Sigmoid colon (tissue), 7 donors: ENCODE measurements around the gene TNIP3. TPM values are rescaled to one million over a fixed set of nuclear protein-coding genes. Genes with fewer than 3 reads are reported as not detected.
"Not testable (repeated sequence)": the region's sequence is repeated elsewhere in the genome, so short reads cannot be mapped to it uniquely, and the experiment has no call there.

Experiments used
- DNase-seq: peaks from one replicate; pipeline ENCODE4 v3.0.0-alpha.2; 2019
- H3K27ac ChIP-seq, 4 donors: fragments of 200-600 bp; sonication (generic); one replicate each; pipeline ENCODE4 v1.5.1; 2016 to 2019; ENCODE audit warnings: mild to moderate bottlenecking in 1 of 4
- H3K27me3 ChIP-seq, 3 donors: fragments of 200-600 bp; sonication (generic); one replicate each; pipeline ENCODE4 v1.5.1; 2019; ENCODE audit warnings: mild to moderate bottlenecking in 1 of 3
- H3K36me3 ChIP-seq, 4 donors: fragments of 200-600 bp; sonication (generic); one replicate each; pipeline ENCODE4 v1.5.1; 2016 to 2019
- H3K4me1 ChIP-seq, 4 donors: fragments of 200-600 bp; sonication (generic); one replicate each; pipeline ENCODE4 v1.5.1; 2017 to 2019
- H3K4me3 ChIP-seq, 4 donors: fragments of 200-600 bp; sonication (generic); one replicate each; pipeline ENCODE4 v1.5.1; 2017 to 2019; ENCODE audit warnings: mild to moderate bottlenecking in 2 of 4, moderate library complexity in 1 of 4
- H3K9me3 ChIP-seq, 4 donors: fragments of 200-600 bp in 3 of 4; sonication (generic) in 3 of 4; one replicate each; pipeline versions ENCODE4 v1.5.1 to v1.6.1; 2013 to 2019
- CTCF ChIP-seq, 4 experiments: fragments of 450-650 bp in 3 of 4; fragments of 200-600 bp in 1 of 4; IDR thresholded peaks; one replicate each; pipeline ENCODE4 v1.5.1; 2016 to 2019; ENCODE audit warnings: antibody characterized with exemption in 4 of 4, mild to moderate bottlenecking in 3 of 4, moderate library complexity in 2 of 4
- EP300 ChIP-seq, 4 donors: sonication (generic); formaldehyde crosslinking; IDR thresholded peaks; one replicate each; pipeline ENCODE4 v1.6.1; 2017; ENCODE audit warnings: antibody characterized with exemption in 4 of 4
- POLR2A ChIP-seq, 2 donors: fragments of 450-650 bp; IDR thresholded peaks; one replicate each; pipeline ENCODE4 v1.6.1; 2016; ENCODE audit warnings: antibody characterized with exemption in 2 of 2, mild to moderate bottlenecking in 2 of 2, moderate library complexity in 2 of 2
- POLR2AphosphoS5 ChIP-seq, 4 donors: sonication (generic); formaldehyde crosslinking; IDR thresholded peaks; one replicate each; pipeline ENCODE4 v1.6.1; 2017; ENCODE audit warnings: antibody characterized with exemption in 4 of 4
- WGBS, 2 donors: extraction: QIAGEN DNeasy Blood & Tissue Kit; methylation state at CpG; one replicate each; pipeline ENCODE4 v1.1.7; 2013; 5-methylcytosine and 5-hydroxymethylcytosine counted together
- intact Hi-C: fragments of 100-400 bp; cut with DNase I; formaldehyde crosslinking; loops from one replicate; pipeline ENCODE4 v1.15.1; 2023
- polyA plus RNA-seq, 3 donors: library from polyadenylated mRNA; stranded (reverse); fragments of 200-250 nt; gene quantifications; one replicate each; pipeline ENCODE4 v1.2.3, GENCODE V29; 2013
- total RNA-seq, 4 donors: library from RNA; depleted of rRNA; stranded (reverse); fragments of >200 nt; gene quantifications; one replicate each; pipeline ENCODE4 v1.1.0, GENCODE V29; 2016
- donor health status: healthy with polysubstance abuse.
- donor health status: Bipolar disorder and iron deficiency.
- donor health status: healthy.

Gene TNIP3
- total RNA-seq (under 1 TPM in 1 of 4 donors, not detected in 3; 0.49 TPM), polyA plus RNA-seq (10 to 100 TPM in 1 of 3 donors, 1 to 10 TPM in 1, not detected in 1; 3.0 to 18.1 TPM)

- WGBS, 2 donors = 25 to 64% methylated on average over 4 of the region's 4 CpGs
These were observed at the start of gene TNIP3 for GRCh38 chr4:121164291-121164690. TSS of gene TNIP3 (minus strand) at chr4:121164321. CDS start at chr4:121164125, 196 bp downstream.

GRCh38 chr4:121212806-121213205 is 48.7 kb upstream of the TNIP3 start:
- 59 to 63% methylated on average over 2 of the region's 2 CpGs for WGBS, 2 donors
- H3K27me3 ChIP-seq = no peaks in the 10 kb centered on the region
- TF ChIP-seq POLR2A (IDR thresholded peaks at IDR 0.05) (no peak), POLR2AphosphoS5 (IDR thresholded peaks at IDR 0.05) (no peak), EP300 (IDR thresholded peaks at IDR 0.05) (no peak), CTCF (IDR thresholded peaks at IDR 0.05) (no peak)

More at GRCh38 chr4:121164291-121164690, at the start of gene TNIP3:
- Histone ChIP-seq H3K4me1 (no peaks in the 10 kb centered on the region), H3K4me3 (no peak within 1 kb of the TSS), H3K27me3 (no peaks in the 10 kb centered on the region), H3K27ac (no peak within 1 kb of the TSS), H3K36me3 (no peaks in the 10 kb centered on the region), H3K9me3 (no peaks in the 10 kb centered on the region)
- intact Hi-C loops = no loop called here
- no peak for TF ChIP-seq POLR2A (IDR thresholded peaks at IDR 0.05)
- TF ChIP-seq CTCF (IDR thresholded peaks at IDR 0.05) = no peak
- TF ChIP-seq EP300 (IDR thresholded peaks at IDR 0.05) = no peak
- no peak for TF ChIP-seq POLR2AphosphoS5 (IDR thresholded peaks at IDR 0.05)
- no peak for DNase-seq

GRCh38 chr4:121209171-121209570 is 45.0 kb upstream of the TNIP3 start:
- no peaks in the 10 kb centered on the region for H3K4me1 ChIP-seq
- no peaks in the 10 kb centered on the region for H3K36me3 ChIP-seq
- no peaks in the 10 kb centered on the region for H3K27me3 ChIP-seq
- intact Hi-C loops = no loop called here
- 91 to 98% methylated on average over 1 of the region's 1 CpG for WGBS, 2 donors
- no peaks in the 10 kb centered on the region for H3K9me3 ChIP-seq
- H3K27ac ChIP-seq = no peak overlapping the region
- no peak overlapping the region for H3K4me3 ChIP-seq
- TF ChIP-seq EP300 (IDR thresholded peaks at IDR 0.05) = no peak
- TF ChIP-seq CTCF (IDR thresholded peaks at IDR 0.05) = no peak
- TF ChIP-seq POLR2AphosphoS5 (IDR thresholded peaks at IDR 0.05) = no peak
- no peak for TF ChIP-seq POLR2A (IDR thresholded peaks at IDR 0.05)
- no peak for DNase-seq

More at GRCh38 chr4:121212806-121213205, 48.7 kb upstream of the TNIP3 start:
- intact Hi-C loops = no loop called here
- Histone ChIP-seq H3K4me1 (no peaks in the 10 kb centered on the region), H3K36me3 (no peaks in the 10 kb centered on the region), H3K4me3 (no peak overlapping the region), H3K9me3 (no peaks in the 10 kb centered on the region), H3K27ac (no peak overlapping the region)
- DNase-seq = no peak

GRCh38 chr4:121208244-121209007 is 44.3 kb upstream of the TNIP3 start:
- WGBS, 2 donors = 45 to 87% methylated on average over 4 of the region's 4 CpGs
- no peak overlapping the region for H3K4me3 ChIP-seq
- no peaks in the 10 kb centered on the region for H3K4me1 ChIP-seq
- H3K36me3 ChIP-seq = no peaks in the 10 kb centered on the region
- no peaks in the 10 kb centered on the region for H3K27me3 ChIP-seq
- H3K27ac ChIP-seq = no peak overlapping the region
- TF ChIP-seq POLR2AphosphoS5 (IDR thresholded peaks at IDR 0.05) (no peak), CTCF (IDR thresholded peaks at IDR 0.05) (no peak), EP300 (IDR thresholded peaks at IDR 0.05) (no peak), POLR2A (IDR thresholded peaks at IDR 0.05) (no peak)
- DNase-seq = no peak
- intact Hi-C loops = no loop called here
- H3K9me3 ChIP-seq = no peaks in the 10 kb centered on the region

GRCh38 chr4:121205777-121206176 is 41.7 kb upstream of the TNIP3 start:
- H3K27me3 ChIP-seq, DNase-seq, H3K4me1 ChIP-seq, H3K9me3 ChIP-seq, intact Hi-C loops, H3K4me3 ChIP-seq, H3K36me3 ChIP-seq, H3K27ac ChIP-seq: not testable (repeated sequence)
- WGBS, 2 donors = 79 to 89% methylated on average over 3 of the region's 3 CpGs
